ENCODE measurements around the gene SOX30. TPM values are rescaled to one million over a fixed set of nuclear protein-coding genes. Genes with fewer than 3 reads are reported as not detected.

The SOX30 gene
- polyA plus RNA-seq, 2 donors, result 0.04 to 0.05 TPM

DNA sequence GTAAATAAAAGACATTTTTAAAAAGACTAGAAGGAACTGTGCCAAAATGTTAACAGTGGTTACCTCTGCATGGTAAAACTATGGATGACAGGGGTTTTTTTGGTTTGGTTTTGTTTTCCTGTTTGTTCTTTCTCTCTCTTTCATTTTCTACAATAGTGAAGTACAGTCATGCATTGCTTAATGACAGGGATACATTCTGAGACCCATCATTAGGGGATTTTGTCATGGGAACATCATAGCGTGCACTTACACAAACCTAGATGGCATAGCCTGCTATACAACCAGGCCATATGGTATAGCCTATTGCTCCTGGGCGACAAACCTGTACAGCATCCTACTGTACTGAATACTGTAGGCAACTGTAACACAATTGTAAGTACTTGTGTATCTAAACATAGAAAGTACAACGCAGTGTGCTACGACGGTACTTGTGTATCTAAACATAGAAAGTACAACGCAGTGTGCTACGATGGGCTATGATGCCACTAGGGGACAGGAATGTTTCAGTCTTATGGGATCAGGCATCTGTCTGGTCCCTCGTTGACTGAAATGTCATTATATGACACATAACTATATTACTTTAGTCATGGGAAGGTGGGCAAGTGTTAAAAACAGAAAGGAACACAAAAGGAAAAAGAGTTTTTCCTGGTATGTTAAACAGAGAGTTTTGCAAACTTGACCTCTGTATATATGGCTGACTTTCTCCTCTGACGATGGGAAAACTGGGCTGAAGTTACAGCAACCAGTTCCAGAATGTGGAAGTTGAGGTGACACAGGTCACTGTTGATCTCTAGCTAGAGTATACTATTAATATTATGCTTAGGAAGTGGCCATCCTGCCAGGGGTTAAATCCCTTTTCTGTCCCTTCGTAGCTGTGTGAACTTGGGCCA is 69.3 kb downstream of the SOX30 start:
- Histone ChIP-seq H3K27me3 (ENCODE audit: control insufficient read depth in 1 of 2, insufficient read depth in 2 of 2, low read length in 2 of 2) (no peaks in the 10 kb centered on the region), H3K36me3 (ENCODE audit: control insufficient read depth in 2 of 2, insufficient read depth in 2 of 2, low read length in 1 of 2) (no peaks in the 10 kb centered on the region), H3K4me1 (ENCODE audit: control insufficient read depth in 2 of 2, insufficient read depth in 2 of 2, low read length in 1 of 2) (peaks cover 0 to 2% of the 10 kb centered on the region in 2 donors), H3K27ac (ENCODE audit: low read depth in 2 of 2, low read length in 1 of 2) (no peak overlapping the region), H3K9me3 (ENCODE audit: control insufficient read depth in 2 of 2, insufficient read depth in 1 of 2, low read depth in 1 of 2, low read length in 1 of 2) (no peaks in the 10 kb centered on the region), H3K4me3 (ENCODE audit: low read depth in 1 of 2, low read length in 2 of 2) (no peak overlapping the region)
- 68 to 77% methylated on average over 10 of the region's 10 CpGs for WGBS, 2 donors

DNA sequence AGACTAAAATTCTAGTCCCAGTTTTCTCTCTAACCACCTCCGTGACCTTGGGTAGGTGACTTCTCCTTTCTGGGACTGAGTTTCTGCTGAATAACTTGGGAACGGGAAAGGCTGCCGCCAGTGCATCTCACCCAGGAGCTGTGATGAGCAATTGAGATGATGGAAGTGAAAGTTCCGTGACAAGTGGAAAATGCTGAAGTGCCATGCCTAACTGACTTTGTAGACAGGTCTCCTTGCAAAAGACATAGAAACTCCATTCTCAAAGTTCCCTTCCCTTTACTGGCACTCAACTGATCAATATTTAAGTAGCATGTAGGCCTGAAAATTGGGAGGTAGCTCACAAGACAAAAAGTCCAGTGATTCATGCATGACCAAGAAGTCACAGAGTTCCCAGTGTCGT is 70.3 kb downstream of the SOX30 start:
- H3K4me1 ChIP-seq (ENCODE audit: control insufficient read depth in 2 of 2, insufficient read depth in 2 of 2, low read length in 1 of 2), result peaks cover 0 to 2% of the 10 kb centered on the region in 2 donors
- 89 to 92% methylated on average over 5 of the region's 5 CpGs for WGBS, 2 donors
- H3K36me3 ChIP-seq (ENCODE audit: control insufficient read depth in 2 of 2, insufficient read depth in 2 of 2, low read length in 1 of 2), result no peaks in the 10 kb centered on the region
- no peak overlapping the region for H3K27ac ChIP-seq (ENCODE audit: low read depth in 2 of 2, low read length in 1 of 2)
- no peaks in the 10 kb centered on the region for H3K27me3 ChIP-seq (ENCODE audit: control insufficient read depth in 1 of 2, insufficient read depth in 2 of 2, low read length in 2 of 2)
- H3K4me3 ChIP-seq (ENCODE audit: low read depth in 1 of 2, low read length in 2 of 2), result no peak overlapping the region
- no peaks in the 10 kb centered on the region for H3K9me3 ChIP-seq (ENCODE audit: control insufficient read depth in 2 of 2, insufficient read depth in 1 of 2, low read depth in 1 of 2, low read length in 1 of 2)

DNA sequence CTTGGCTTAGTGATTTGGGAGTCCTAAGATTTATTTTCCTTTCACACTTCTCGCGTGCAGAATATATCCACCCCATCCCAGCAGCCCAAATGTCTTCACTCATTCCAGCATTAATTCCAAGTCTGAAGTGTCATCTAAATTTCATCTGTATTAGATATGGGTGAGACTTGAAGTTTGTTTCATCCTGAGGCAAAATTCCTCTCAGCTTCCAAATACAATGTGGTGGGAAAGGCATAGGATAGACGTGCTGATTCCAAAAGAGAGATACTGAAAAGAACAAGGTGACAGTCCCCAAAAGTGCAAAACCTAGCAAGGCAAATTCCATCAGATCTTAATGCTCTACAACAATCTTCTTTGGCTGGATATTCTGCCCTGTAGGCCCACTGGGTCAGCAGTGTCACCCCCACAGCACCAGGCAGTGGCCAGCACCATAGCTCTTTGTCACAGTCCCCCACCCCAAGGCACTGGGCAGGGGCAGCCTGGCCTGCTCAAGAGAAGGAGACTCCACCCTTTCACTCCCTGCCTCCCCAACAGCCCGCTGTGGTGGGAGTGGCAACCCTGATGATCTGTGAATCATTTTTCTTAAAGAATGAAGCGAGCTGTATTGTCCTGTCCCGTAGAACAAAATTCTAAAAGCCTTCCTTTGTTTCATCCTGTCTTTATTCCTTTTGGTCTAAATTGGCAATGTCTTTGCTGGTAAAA is 74.0 kb downstream of the SOX30 start:
- WGBS, 2 donors, result 73 to 74% methylated on average over 6 of the region's 6 CpGs
- Histone ChIP-seq H3K4me3 (ENCODE audit: low read depth in 1 of 2, low read length in 2 of 2) (no peak overlapping the region), H3K27me3 (ENCODE audit: control insufficient read depth in 1 of 2, insufficient read depth in 2 of 2, low read length in 2 of 2) (no peaks in the 10 kb centered on the region), H3K9me3 (ENCODE audit: control insufficient read depth in 2 of 2, insufficient read depth in 1 of 2, low read depth in 1 of 2, low read length in 1 of 2) (no peaks in the 10 kb centered on the region), H3K36me3 (ENCODE audit: control insufficient read depth in 2 of 2, insufficient read depth in 2 of 2, low read length in 1 of 2) (no peaks in the 10 kb centered on the region), H3K4me1 (ENCODE audit: control insufficient read depth in 2 of 2, insufficient read depth in 2 of 2, low read length in 1 of 2) (peaks cover 2 to 6% of the 10 kb centered on the region in 2 donors), H3K27ac (ENCODE audit: low read depth in 2 of 2, low read length in 1 of 2) (no peak overlapping the region)

DNA sequence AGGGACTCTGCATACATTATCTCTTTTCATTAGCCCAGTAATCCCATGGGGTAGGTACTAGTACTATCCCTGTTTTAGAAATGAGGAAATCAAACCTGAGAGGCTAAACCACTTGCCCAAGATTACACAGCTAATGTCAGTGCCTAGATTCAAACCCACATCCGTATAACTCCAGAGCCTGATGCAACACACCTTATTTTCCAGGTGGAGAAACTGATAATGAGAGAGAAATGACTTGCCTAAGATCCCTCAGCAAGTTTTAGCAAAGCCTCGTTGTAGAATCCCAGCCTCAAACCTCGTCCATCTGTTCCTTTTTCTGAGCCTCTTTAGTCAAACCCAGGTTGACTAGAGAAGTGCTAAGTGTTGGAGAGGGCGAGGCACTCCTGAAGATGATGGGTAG is 75.6 kb downstream of the SOX30 start:
- Histone ChIP-seq H3K36me3 (ENCODE audit: control insufficient read depth in 2 of 2, insufficient read depth in 2 of 2, low read length in 1 of 2) (no peaks in the 10 kb centered on the region), H3K4me3 (ENCODE audit: low read depth in 1 of 2, low read length in 2 of 2) (no peak overlapping the region), H3K9me3 (ENCODE audit: control insufficient read depth in 2 of 2, insufficient read depth in 1 of 2, low read depth in 1 of 2, low read length in 1 of 2) (no peaks in the 10 kb centered on the region), H3K4me1 (ENCODE audit: control insufficient read depth in 2 of 2, insufficient read depth in 2 of 2, low read length in 1 of 2) (peaks cover 2 to 6% of the 10 kb centered on the region in 2 donors), H3K27ac (ENCODE audit: low read depth in 2 of 2, low read length in 1 of 2) (no peak overlapping the region), H3K27me3 (ENCODE audit: control insufficient read depth in 1 of 2, insufficient read depth in 2 of 2, low read length in 2 of 2) (no peaks in the 10 kb centered on the region)
- 82 to 85% methylated on average over 4 of the region's 4 CpGs for WGBS, 2 donors

Other genes with a start within 250 kb of the SOX30 start
- 10 to 100 TPM in 1 of 2 donors, 1 to 10 TPM in 1; 5.4 to 15.1 TPM for gene NIPAL4, start 192.2 kb downstream of the SOX30 start, polyA plus RNA-seq
- gene ADAM19, start 76.7 kb downstream of the SOX30 start, polyA plus RNA-seq, result 1 to 10 TPM; 2.1 to 2.3 TPM
- gene C5orf52, start 19.1 kb upstream of the SOX30 start, polyA plus RNA-seq, result not detected
- gene THG1L, start 79.0 kb upstream of the SOX30 start, polyA plus RNA-seq, result 10 to 100 TPM in 1 of 2 donors, 1 to 10 TPM in 1; 7.9 to 13.0 TPM
- gene LSM11, start 91.3 kb upstream of the SOX30 start, polyA plus RNA-seq, result 1 to 10 TPM in 1 of 2 donors, under 1 TPM in 1; 0.94 to 1.3 TPM
- 10 to 100 TPM; 59.1 to 75.2 TPM for gene CLINT1, start 206.7 kb upstream of the SOX30 start, polyA plus RNA-seq